Stimulated activated CD8-positive, alpha-beta memory T cell treated with anti-CD3 and anti-CD28 coated beads, Interleukin-12 subunit alpha, Interleukin-12 subunit beta, amount 100 ng/mL, for 1 hour (primary cell): Measurements from ENCODE around the gene TBC1D3C.
"Not testable (repeated sequence)": the region's sequence is repeated elsewhere in the genome, so short reads cannot be mapped to it uniquely, and the experiment has no call there.

Experiments used
- DNase-seq: peaks from one replicate; pipeline ENCODE4 v3.0.0-alpha.2; 2020; ENCODE audit warnings: low read depth

TBC1D3C gene

GRCh38 chr17:38068534-38068933 is at the start of gene TBC1D3C:
Gene TBC1D3C (minus strand): TSS chr17:38068634. CDS start chr17:38067066, 1,568 bp downstream.
- DNase-seq: not testable (repeated sequence)

- not testable (repeated sequence) for DNase-seq
Observed at GRCh38 chr17:38099262-38099661, 30.8 kb upstream of the TBC1D3C start.

GRCh38 chr17:38094059-38094694 is 25.7 kb upstream of the TBC1D3C start:
- not testable (repeated sequence) for DNase-seq

DNA sequence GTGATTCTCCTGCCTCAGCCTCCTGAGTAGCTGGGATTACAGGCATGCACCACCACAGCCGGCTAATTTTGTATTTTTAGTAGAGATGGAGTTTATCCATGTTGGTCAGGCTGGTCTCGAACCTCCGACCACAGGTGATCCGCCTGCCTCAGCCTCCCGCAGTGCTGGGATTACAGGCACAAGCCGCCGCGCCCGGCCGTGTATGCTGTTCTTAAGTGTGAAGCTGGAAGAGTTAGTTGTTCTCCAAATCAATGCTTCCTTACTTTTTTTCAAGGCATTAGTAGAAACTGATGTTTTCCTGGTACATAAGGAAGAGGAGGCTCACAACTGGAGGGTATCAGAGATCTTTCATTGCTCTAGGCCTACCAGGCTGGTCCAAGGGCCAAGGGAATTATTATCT is 19.7 kb upstream of the TBC1D3C start:
- not testable (repeated sequence) for DNase-seq

- not testable (repeated sequence) for DNase-seq
Observed at GRCh38 chr17:38087344-38087743, 18.9 kb upstream of the TBC1D3C start.
